IMR-90 (cell line): ENCODE data around the gene ACTL9. TPM values are rescaled to one million over a fixed set of nuclear protein-coding genes. Genes with fewer than 3 reads are reported as not detected.

Experiments
- polyA plus RNA-seq, 3 experiments: library from polyadenylated mRNA; depleted of rRNA; stranded (reverse); fragments of >200 nt; gene quantifications; 2 replicates each; pipeline ENCODE4 v1.2.3, GENCODE V29; 2012; ENCODE audit warnings: low replicate concordance in 1 of 3
- total RNA-seq: library from RNA; depleted of rRNA; stranded (reverse); fragments of >200 nt; gene quantifications from 2 replicates; pipeline ENCODE4 v1.2.3, GENCODE V29; 2012; rRNA removed

The ACTL9 gene
- total and polyA plus RNA-seq, 2 of the 4 experiments (the other 2 are of a cell fraction): not detected

Other genes starting within 250 kb of the ACTL9 start
- not detected in 2 replicates for gene PRAM1, start 196.2 kb downstream of the ACTL9 start, total RNA-seq
- gene PRAM1, start 196.2 kb downstream of the ACTL9 start, polyA plus RNA-seq (2012; rRNA removed): 0.09 TPM in 2 replicates
- gene ZNF414, start 184.6 kb downstream of the ACTL9 start, total RNA-seq: 1.1 and 3.2 TPM in 2 replicates
- gene ZNF414, start 184.6 kb downstream of the ACTL9 start, polyA plus RNA-seq (2012; rRNA removed): 14.2 and 20.8 TPM in 2 replicates
- under 0.01 and 0.18 TPM in 2 replicates for gene MYO1F, start 121.4 kb downstream of the ACTL9 start, total RNA-seq
- 0.14 TPM in 2 replicates for gene MYO1F, start 121.4 kb downstream of the ACTL9 start, polyA plus RNA-seq (2012; rRNA removed)
- 2.8 and 3.4 TPM in 2 replicates for gene ADAMTS10, start 88.1 kb downstream of the ACTL9 start, total RNA-seq
- 11.5 and 15.1 TPM in 2 replicates for gene ADAMTS10, start 88.1 kb downstream of the ACTL9 start, polyA plus RNA-seq (2012; rRNA removed)
- gene NFILZ, start 68.2 kb downstream of the ACTL9 start, total RNA-seq: not detected in 2 replicates
- not detected in 2 replicates for gene NFILZ, start 68.2 kb downstream of the ACTL9 start, polyA plus RNA-seq (2012; rRNA removed)
- gene OR2Z1, start 22.8 kb upstream of the ACTL9 start, total RNA-seq: not detected in 2 replicates
- gene OR2Z1, start 22.8 kb upstream of the ACTL9 start, polyA plus RNA-seq (2012; rRNA removed): not detected in 2 replicates
- 16.7 and 21.0 TPM in 2 replicates for gene ZNF558, start 133.5 kb upstream of the ACTL9 start, total RNA-seq
- 13.7 and 14.3 TPM in 2 replicates for gene ZNF558, start 133.5 kb upstream of the ACTL9 start, polyA plus RNA-seq (2012; rRNA removed)
- gene MBD3L1, start 133.6 kb upstream of the ACTL9 start, total RNA-seq: not detected in 2 replicates
- gene MBD3L1, start 133.6 kb upstream of the ACTL9 start, polyA plus RNA-seq (2012; rRNA removed): not detected in 2 replicates